GM19438 (cell line): ENCODE measurements around the gene ENC1.

Source experiments
- ATAC-seq: cut with Tn5 transposase; IDR thresholded peaks from one replicate; pipeline ENCODE4 v1.9.1; 2021; ENCODE audit warnings: low read depth; ENCODE audit not compliant: unreplicated experiment

ENC1 gene

GRCh38 chr5:74657165-74657564 is 16.6 kb upstream of the ENC1 start:
- ATAC-seq, result no peak

DNA sequence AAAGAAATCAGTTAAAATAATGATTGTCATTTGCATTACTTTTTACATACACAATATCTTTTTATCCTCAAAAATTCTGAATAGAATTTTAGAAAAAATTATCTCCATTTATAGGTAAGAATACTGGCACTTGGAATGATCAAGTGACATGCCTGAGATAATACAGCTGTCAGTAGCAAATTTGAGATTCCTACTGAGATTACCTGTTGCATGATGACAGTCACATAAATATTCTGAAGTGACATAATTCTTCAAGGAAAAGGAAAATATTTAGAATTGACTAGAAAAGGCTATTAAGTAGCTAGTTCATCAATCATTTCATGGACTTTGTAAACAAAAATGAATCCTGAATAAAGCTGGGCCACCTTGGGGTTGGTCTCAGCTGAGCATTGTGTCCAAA is 15.2 kb upstream of the ENC1 start:
- ATAC-seq, result no peak

- no peak for ATAC-seq
Observed at GRCh38 chr5:74655206-74655605, 14.7 kb upstream of the ENC1 start.

DNA sequence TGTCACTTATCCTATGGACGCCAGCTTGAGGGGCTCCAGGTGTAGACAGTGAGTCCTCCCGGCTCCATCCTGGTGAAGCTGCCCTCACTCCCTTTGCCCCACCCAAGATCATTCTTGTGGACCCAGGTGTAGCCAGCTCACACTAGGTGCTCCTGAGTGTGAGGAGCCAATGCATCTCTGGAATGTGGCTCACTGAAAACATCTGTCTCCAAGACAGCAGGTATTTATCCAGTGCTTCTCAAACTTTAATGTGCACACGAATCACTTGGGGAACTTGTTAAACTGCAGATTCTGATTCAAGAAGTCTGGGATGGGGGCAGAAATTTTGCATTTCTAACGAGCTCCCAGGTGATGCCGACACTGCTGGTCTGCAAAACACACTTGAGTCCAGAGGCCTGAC is 13.5 kb upstream of the ENC1 start:
- ATAC-seq, result no peak

DNA sequence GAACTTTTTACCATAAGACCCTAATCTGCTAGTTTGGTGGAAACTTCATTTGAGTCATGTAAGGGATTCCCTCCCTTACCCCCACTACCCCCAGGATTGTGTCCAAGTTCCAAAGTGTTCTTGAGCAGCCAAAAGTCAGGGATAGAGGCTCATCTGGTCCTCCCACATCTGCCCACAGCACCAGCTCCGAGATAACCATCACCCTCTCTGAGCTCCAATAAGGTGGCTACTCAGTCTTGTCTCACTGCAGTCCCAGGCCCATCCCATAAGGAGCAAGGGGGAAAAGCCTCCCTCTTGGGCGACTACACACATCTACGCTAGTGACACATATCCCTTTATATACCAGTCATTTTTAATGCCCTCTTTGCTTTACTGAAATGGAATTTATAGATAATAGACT is 12.0 kb upstream of the ENC1 start:
- ATAC-seq, result no peak

GRCh38 chr5:74651710-74652109 is 11.2 kb upstream of the ENC1 start:
- no peak for ATAC-seq

- no peak for ATAC-seq
Observed at GRCh38 chr5:74649421-74649973, 9.0 kb upstream of the ENC1 start.

GRCh38 chr5:74648835-74649293 is 8.3 kb upstream of the ENC1 start:
- no peak for ATAC-seq

GRCh38 chr5:74647096-74647495 is 6.6 kb upstream of the ENC1 start:
- no peak for ATAC-seq

DNA sequence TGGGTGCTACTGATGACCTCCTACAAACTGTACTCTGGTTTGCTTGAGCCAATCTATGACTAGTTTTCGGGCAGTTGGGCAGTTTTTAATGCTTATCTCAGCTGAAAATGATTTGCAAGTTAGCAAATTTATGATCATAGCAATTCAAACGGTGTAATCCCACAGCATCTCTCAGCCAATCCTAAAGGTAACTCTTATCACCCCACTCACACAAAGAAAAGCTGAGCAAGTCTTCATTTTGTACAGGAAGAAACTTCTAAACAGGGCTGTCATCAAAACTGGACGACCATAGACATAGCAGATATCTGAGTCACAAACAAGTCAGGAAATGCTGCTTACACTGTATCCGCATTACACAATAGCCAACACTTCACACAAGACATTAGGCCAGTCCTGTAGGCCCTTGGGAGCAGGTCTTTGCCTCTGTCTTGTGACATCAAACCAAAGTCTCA is 2.6 kb upstream of the ENC1 start:
- no peak for ATAC-seq

- no peak for ATAC-seq
Observed at GRCh38 chr5:74642543-74642863, 2.0 kb upstream of the ENC1 start.

DNA sequence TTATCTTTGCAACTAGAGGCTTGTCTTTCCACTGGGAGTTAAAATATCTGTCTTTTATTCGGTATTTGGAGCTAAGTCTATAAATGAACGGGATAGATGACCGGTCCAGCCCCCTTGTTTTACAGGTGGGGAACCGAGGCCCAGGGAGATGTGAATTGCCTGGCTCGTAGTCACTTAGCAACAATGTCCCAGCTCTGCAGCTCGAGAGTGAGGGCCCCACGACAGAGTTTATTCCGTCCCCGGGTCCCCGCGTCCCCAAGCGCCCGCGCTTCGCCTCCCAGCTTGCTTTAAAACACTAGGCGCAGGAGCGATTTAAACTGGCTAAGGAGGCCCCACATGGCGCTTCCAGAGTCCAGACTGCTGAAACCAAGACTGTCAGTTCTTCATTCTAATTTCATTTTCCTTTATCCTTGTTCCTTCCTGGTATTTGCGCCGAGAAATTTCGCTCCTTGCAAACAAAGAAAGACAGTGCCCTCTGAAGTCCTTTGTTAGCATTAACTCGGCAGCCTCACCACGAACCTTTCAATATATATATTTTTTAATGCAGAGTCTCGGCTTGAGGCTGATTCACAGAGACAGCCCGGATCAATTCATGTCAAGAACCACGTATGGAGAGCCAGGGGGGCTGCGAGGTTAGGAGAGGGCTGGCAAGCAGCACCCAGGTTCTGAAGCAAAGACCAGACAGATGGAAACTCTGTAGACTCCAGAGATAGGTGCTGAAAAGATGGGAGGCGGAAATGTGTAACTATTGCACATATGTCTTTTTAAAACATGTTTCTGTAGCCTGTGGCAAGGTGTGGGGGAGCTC is 1.4 kb upstream of the ENC1 start:
- ATAC-seq, result no peak

GRCh38 chr5:74640954-74641734 is 616 bp upstream of the ENC1 start:
- peak; percentile 23 for ATAC-seq

DNA sequence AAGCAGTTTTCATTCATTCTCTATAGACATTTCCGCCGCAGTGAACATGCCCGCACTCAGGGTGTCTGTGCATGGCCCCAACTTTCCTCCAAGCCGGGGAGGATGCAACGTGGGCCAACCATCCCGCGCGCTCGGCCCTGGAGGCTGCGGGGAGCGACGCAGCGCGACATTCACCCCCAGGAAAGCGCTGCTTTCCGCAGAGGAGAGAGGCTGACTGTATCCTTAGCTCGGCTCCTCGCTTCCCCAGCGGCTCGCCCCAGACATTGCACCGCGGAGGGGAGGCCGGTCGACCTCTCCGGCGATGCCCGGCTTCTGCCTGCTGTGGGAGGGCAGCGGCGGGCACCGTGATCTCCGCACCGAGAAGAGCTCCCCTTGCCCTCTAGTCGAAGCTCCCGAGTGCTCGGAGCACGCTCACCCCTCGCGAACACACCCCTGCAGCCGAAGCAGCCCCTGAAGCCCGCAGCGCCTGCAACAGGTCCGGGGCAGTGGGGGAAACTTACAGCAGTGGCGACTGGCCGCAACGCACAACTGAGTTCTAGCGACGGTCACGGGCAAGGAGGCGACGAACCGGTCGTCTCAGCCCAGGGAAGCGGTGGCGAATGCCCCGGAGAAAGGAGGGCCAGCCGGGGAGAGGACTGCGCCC is 600 bp downstream of the ENC1 start:
- peak; percentile 16 for ATAC-seq

- ATAC-seq, result peak; percentile 20
Observed at GRCh38 chr5:74638970-74639806, 1.3 kb downstream of the ENC1 start.

GRCh38 chr5:74638544-74638969 is 2.0 kb downstream of the ENC1 start:
- no peak for ATAC-seq

- no peak for ATAC-seq
Observed at GRCh38 chr5:74636552-74636951, 4.0 kb downstream of the ENC1 start.

- no peak for ATAC-seq
Observed at GRCh38 chr5:74636149-74636548, 4.4 kb downstream of the ENC1 start.

GRCh38 chr5:74634611-74635286 is 5.8 kb downstream of the ENC1 start:
- ATAC-seq, result no peak

DNA sequence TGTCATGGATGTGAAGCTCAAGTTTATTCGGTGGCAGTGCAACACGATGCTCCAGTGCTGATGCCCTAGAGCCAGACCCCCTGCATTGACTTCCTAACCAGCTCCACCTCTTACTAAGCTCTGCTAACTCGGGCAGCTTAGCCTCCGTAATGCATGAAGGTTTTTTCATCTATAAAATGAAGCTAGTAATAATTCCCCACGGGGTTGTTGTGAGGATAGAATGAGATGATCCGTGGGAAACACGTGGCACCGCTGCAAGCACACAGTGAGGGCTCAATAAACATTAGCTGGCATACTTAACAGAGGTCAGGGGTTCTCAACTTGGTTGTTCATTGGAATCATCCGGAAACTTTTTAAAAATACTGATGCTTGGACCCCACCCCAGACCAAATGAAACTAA is 6.8 kb downstream of the ENC1 start:
- ATAC-seq, result no peak
